OCI-LY7 (cell line): ENCODE results near the gene GNB1. TPM values are rescaled to one million over a fixed set of nuclear protein-coding genes. Genes with fewer than 3 reads are reported as not detected.
A peak's percentile ranks its signal among the peaks of the same experiment; 100 is the strongest.

Experiments used
- BruUV-seq: library from RNA; stranded (reverse); fragments of 400-500 nt; replicated peaks from 2 replicates; lab custom pipeline; 2021; lab: Mats Ljungman, UMichigan
- CTCF ChIA-PET: fragments of 300-600 bp; sonication (Branson Sonifier 250); formaldehyde crosslinking; loops from one replicate; lab custom pipeline; 2022; ENCODE audit warnings: antibody characterized with exemption; ENCODE audit not compliant: unreplicated experiment; lab: Charles Lee
- POLR2A ChIA-PET: fragments of 300-600 bp; sonication (Branson Sonifier 250); formaldehyde crosslinking; loops from one replicate; lab custom pipeline; 2022; ENCODE audit warnings: antibody characterized with exemption; lab: Charles Lee
- DNase-seq: peaks from one replicate; pipeline ENCODE4 v3.0.0-alpha.2; 2015; ENCODE audit warnings: low spot score
- H2AFZ ChIP-seq: fragments of 200-600 bp; sonication (generic), shearing (Covaris generic); 2 replicates; pipeline ENCODE4 v1.6.1; 2014; ENCODE audit warnings: mild to moderate bottlenecking, antibody characterized with exemption, low read length, moderate library complexity
- H3K27ac ChIP-seq: fragments of 200-600 bp; sonication (generic); 2 replicates; pipeline ENCODE4 v1.5.1; 2014; ENCODE audit warnings: mixed run types, low read depth, mild to moderate bottlenecking, moderate library complexity, low read length, inconsistent platforms; ENCODE audit not compliant: poor library complexity, severe bottlenecking
- H3K36me3 ChIP-seq: fragments of 200-600 bp; sonication (generic); 2 replicates; pipeline ENCODE4 v1.6.1; 2014; ENCODE audit warnings: mild to moderate bottlenecking, antibody characterized with exemption, low read length, moderate library complexity, mixed read lengths; ENCODE audit not compliant: insufficient read depth
- H3K4me1 ChIP-seq: fragments of 200-600 bp; sonication (generic); 2 replicates; pipeline ENCODE4 v1.5.1; 2014; ENCODE audit warnings: mild to moderate bottlenecking, low read length; ENCODE audit not compliant: insufficient read depth, poor library complexity, severe bottlenecking
- H3K4me2 ChIP-seq: fragments of 200-600 bp; sonication (generic); 2 replicates; pipeline ENCODE4 v1.6.1; 2014; ENCODE audit warnings: mild to moderate bottlenecking, low read length
- H3K4me3 ChIP-seq: fragments of 200-600 bp; sonication (generic); 2 replicates; pipeline ENCODE4 v1.5.1; 2014; ENCODE audit warnings: mild to moderate bottlenecking, low read depth, low read length; ENCODE audit not compliant: poor library complexity, severe bottlenecking
- H3K79me2 ChIP-seq: fragments of 200-600 bp; sonication (generic); 2 replicates; pipeline ENCODE4 v1.6.1; 2016; ENCODE audit warnings: low read depth, mild to moderate bottlenecking, low read length, moderate library complexity, mixed read lengths; ENCODE audit not compliant: insufficient read depth
- H3K9me2 ChIP-seq: fragments of 200-600 bp; sonication (generic); 2 replicates; pipeline ENCODE4 v1.6.1; 2016; ENCODE audit warnings: mild to moderate bottlenecking, low read length, mixed read lengths; ENCODE audit not compliant: insufficient read depth
- H3K9me3 ChIP-seq: fragments of 200-600 bp; sonication (generic); 2 replicates; pipeline ENCODE4 v1.6.1; 2014; ENCODE audit warnings: mild to moderate bottlenecking, mixed run types, low read length, mixed read lengths
- H4K20me1 ChIP-seq: fragments of 200-600 bp; sonication (generic); 2 replicates; pipeline ENCODE4 v1.6.1; 2014; ENCODE audit warnings: mild to moderate bottlenecking, antibody characterized with exemption, low read length, moderate library complexity, mixed read lengths; ENCODE audit not compliant: insufficient read depth
- CTCF ChIP-seq: fragments of 200-600 bp; sonication (generic); conservative IDR thresholded peaks from 2 replicates; pipeline ENCODE4 v1.5.1; 2014; ENCODE audit warnings: mild to moderate bottlenecking, antibody characterized with exemption, low read length, moderate library complexity, mixed read lengths
- EZH2phosphoT487 ChIP-seq: fragments of 200-600 bp; sonication (generic); IDR thresholded peaks from 2 replicates; pipeline ENCODE4 v1.6.1; 2018; ENCODE audit warnings: low read depth, borderline replicate concordance, mild to moderate bottlenecking, mixed run types, antibody characterized with exemption, low read length, moderate library complexity, mixed read lengths
- intact Hi-C: fragments of 100-400 bp; cut with micrococcal nuclease; formaldehyde crosslinking; loops from one replicate; pipeline ENCODE4 v1.10.0; 2022; ENCODE audit not compliant: unreplicated experiment
- total RNA-seq, 2 experiments: library from RNA; depleted of rRNA in 1 of 2; stranded (reverse); fragments of >200 nt in 1 of 2; shearing (Covaris generic) in 1 of 2; gene quantifications; 2 replicates each; pipeline ENCODE4 v1.2.3, GENCODE V29; 2014 to 2022

GNB1 gene
- total RNA-seq, 2 experiments from 2014 or later: 101 to 502 TPM

- Histone ChIP-seq H4K20me1 (peaks cover 7% of the 10 kb centered on the region; the same call in 1 of the 2 replicates), H3K4me1 (peaks cover 84% of the 10 kb centered on the region), H3K9me3 (no peaks in the 10 kb centered on the region), H3K36me3 (peaks cover 68% of the 10 kb centered on the region), H3K79me2 (peaks cover 94% of the 10 kb centered on the region), H3K9me2 (no peaks in the 10 kb centered on the region), H3K4me2 (peak overlapping the region; percentile 30), H3K27ac (peak overlapping the region; percentile 71), H2AFZ (no peak overlapping the region), H3K4me3 (no peak overlapping the region)
- ChIA-PET CTCF (no interaction called here), POLR2A (interaction anchor here (0.5 to 1.3 kb wide), 5 partner anchors 9 to 50 kb away, joined by 3 to 8 read pairs (median 3); no protein-coding TSS in a partner anchor)
- intact Hi-C loops: no loop called here
- no peak for DNase-seq
- no TSS peak for BruUV-seq
- no peak for TF ChIP-seq EZH2phosphoT487
- no peak for TF ChIP-seq CTCF
Observed at GRCh38 chr1:1847061-1847850, 43.6 kb downstream of the GNB1 start.

GRCh38 chr1:1846386-1846918 is 44.4 kb downstream of the GNB1 start:
- no peak for TF ChIP-seq CTCF
- no peak for TF ChIP-seq EZH2phosphoT487
- Histone ChIP-seq H3K4me3 (no peak overlapping the region), H3K36me3 (peaks cover 65% of the 10 kb centered on the region), H3K9me2 (no peaks in the 10 kb centered on the region), H3K79me2 (peaks cover 94% of the 10 kb centered on the region), H3K9me3 (no peaks in the 10 kb centered on the region), H2AFZ (no peak overlapping the region), H4K20me1 (peaks cover 7% of the 10 kb centered on the region; the same call in 1 of the 2 replicates), H3K27ac (peak overlapping the region; percentile 71), H3K4me2 (peak overlapping the region; percentile 30; the same call in 1 of the 2 replicates), H3K4me1 (peaks cover 92% of the 10 kb centered on the region)
- DNase-seq: no peak
- POLR2A ChIA-PET: interaction anchor here (0.5 to 1.4 kb wide), 4 partner anchors 10 to 51 kb away, joined by 3 to 4 read pairs (median 3); no protein-coding TSS in a partner anchor
- no TSS peak for BruUV-seq
- intact Hi-C loops: no loop called here
- CTCF ChIA-PET: no interaction called here
